ENCODE results near the gene GRAMD4.

GRCh38 chr22:46664301-46664855 lies 44.2 kb downstream of the GRAMD4 start:
- no peak for TF ChIP-seq EZH2 (IDR thresholded peaks at IDR 0.05; ENCODE audit: low read length, unreplicated experiment)
- TF ChIP-seq CTCF (conservative IDR thresholded peaks at IDR 0.05; ENCODE audit: low read depth, low read length), result no peak
